H1 (cell line): ENCODE results near the gene TIGD1. TPM values are rescaled to one million over a fixed set of nuclear protein-coding genes. Genes with fewer than 3 reads are reported as not detected.

Source experiments
- CTCF ChIA-PET: fragments of 300-600 bp; sonication (Branson Sonifier 250); formaldehyde crosslinking; loops from one replicate; lab custom pipeline; 2021; ENCODE audit not compliant: partially characterized antibody; lab: Charles Lee
- POLR2A ChIA-PET: fragments of 300-600 bp; sonication (Branson Sonifier 250); formaldehyde crosslinking; loops from one replicate; lab custom pipeline; 2021; ENCODE audit warnings: inconsistent platforms; ENCODE audit not compliant: partially characterized antibody; lab: Charles Lee
- DNase-seq, 2 experiments: peaks; one replicate each; pipeline versions ENCODE4 v3.0.0 to v3.0.0-alpha.2; 2010 to 2022; ENCODE audit warnings: low spot score in 2 of 2, low read depth in 1 of 2, mixed read lengths in 1 of 2
- FAIRE-seq: peaks from 2 replicates; lab custom pipeline; 2011; peaks lifted over from hg19 to GRCh38; lab: Jason Lieb, UNC
- H2AFZ ChIP-seq: 2 replicates; pipeline ENCODE4 v1.8.1; 2012; ENCODE audit warnings: low read length, inconsistent platforms
- H2AK5ac ChIP-seq: 2 replicates; pipeline ENCODE4 v1.6.1; 2013; ENCODE audit warnings: low read depth, low read length
- H2BK120ac ChIP-seq: replicated peaks from 2 replicates; pipeline ENCODE3; 2013; ENCODE audit warnings: low read depth, low read length, inconsistent platforms
- H2BK12ac ChIP-seq: 2 replicates; pipeline ENCODE4 v1.6.1; 2013; ENCODE audit warnings: low read depth, low read length
- H2BK15ac ChIP-seq: 2 replicates; pipeline ENCODE4 v1.6.1; 2013; ENCODE audit warnings: low read length
- H2BK20ac ChIP-seq: 2 replicates; pipeline ENCODE4 v1.6.1; 2013; ENCODE audit warnings: low read length
- H2BK5ac ChIP-seq: 2 replicates; pipeline ENCODE4 v1.6.1; 2013; ENCODE audit warnings: low read depth, low read length
- H3K14ac ChIP-seq: 2 replicates; pipeline ENCODE4 v1.6.1; 2013; ENCODE audit warnings: inconsistent platforms; ENCODE audit not compliant: insufficient read length
- H3K18ac ChIP-seq: 2 replicates; pipeline ENCODE4 v1.6.1; 2013; ENCODE audit warnings: low read length; ENCODE audit errors: extremely low read depth
- H3K23ac ChIP-seq: 2 replicates; pipeline ENCODE4 v1.6.1; 2013; ENCODE audit warnings: inconsistent platforms; ENCODE audit not compliant: insufficient read length
- H3K23me2 ChIP-seq: 2 replicates; pipeline ENCODE4 v1.6.1; 2013; ENCODE audit warnings: low read depth, low read length
- H3K27ac ChIP-seq: 2 replicates; pipeline ENCODE4 v1.6.1; 2011; ENCODE audit warnings: low read depth, low read length, inconsistent platforms
- H3K27me3 ChIP-seq, 4 experiments: replicated peaks in 1 of 4; 1 replicate in 1 of 4; 2 replicates in 3 of 4; pipeline versions ENCODE4 v1.6.1 to v1.8.1; 2011 to 2013; ENCODE audit warnings: low read length in 3 of 4, mild to moderate bottlenecking in 3 of 4, inconsistent platforms in 2 of 4, mixed read lengths in 2 of 4, moderate library complexity in 1 of 4; ENCODE audit not compliant: control insufficient read depth in 3 of 4, insufficient read depth in 3 of 4; ENCODE audit errors: extremely low read depth in 1 of 4
- H3K36me3 ChIP-seq, 4 experiments: 2 replicates each; pipeline versions ENCODE4 v1.6.1 to v1.8.1; 2011 to 2013; ENCODE audit warnings: mild to moderate bottlenecking in 4 of 4, low read length in 3 of 4, moderate library complexity in 2 of 4, control low read depth in 1 of 4, inconsistent platforms in 1 of 4; ENCODE audit not compliant: insufficient read depth in 4 of 4, control insufficient read depth in 2 of 4
- H3K4ac ChIP-seq: replicated peaks from 2 replicates; pipeline ENCODE3; 2013; ENCODE audit warnings: low read length, low read depth, mixed read lengths, inconsistent platforms; ENCODE audit not compliant: insufficient read length
- H3K4me1 ChIP-seq, 4 experiments: replicated peaks in 1 of 4; 1 replicate in 1 of 4; 2 replicates in 3 of 4; pipeline versions ENCODE4 v1.6.1 to v1.8.1; 2011 to 2013; ENCODE audit warnings: low read length in 3 of 4, inconsistent platforms in 2 of 4, mixed read lengths in 1 of 4; ENCODE audit not compliant: insufficient read depth in 4 of 4, control insufficient read depth in 3 of 4
- H3K4me2 ChIP-seq, 2 experiments: 2 replicates each; pipeline versions ENCODE4 v1.6.1 to v1.8.1; 2011 to 2013; ENCODE audit warnings: low read depth in 2 of 2, low read length in 2 of 2, control low read depth in 1 of 2, inconsistent platforms in 1 of 2, mild to moderate bottlenecking in 1 of 2; ENCODE audit not compliant: insufficient read depth in 1 of 2
- H3K4me3 ChIP-seq, 4 experiments: fragments of 200-600, 300-600 bp in 1 of 4; sonication (generic), shearing (Covaris generic), sonication (Bioruptor Twin) in 1 of 4; 2 replicates each; pipeline versions ENCODE4 v1.5.1 to v1.8.1; 2011 to 2016; ENCODE audit warnings: low read length in 4 of 4, low read depth in 3 of 4, control low read depth in 2 of 4, inconsistent platforms in 2 of 4, mild to moderate bottlenecking in 2 of 4, mixed read lengths in 1 of 4, moderate library complexity in 1 of 4; ENCODE audit not compliant: insufficient read depth in 2 of 4; ENCODE audit errors: extremely low read depth in 1 of 4
- H3K56ac ChIP-seq: replicated peaks from 2 replicates; pipeline ENCODE3; 2013; ENCODE audit warnings: low read depth, mild to moderate bottlenecking, mixed read lengths, low read length, inconsistent platforms; ENCODE audit not compliant: insufficient read length
- H3K79me1 ChIP-seq: 2 replicates; pipeline ENCODE4 v1.6.1; 2013; ENCODE audit warnings: low read depth, low read length, control low read depth
- H3K79me2 ChIP-seq, 2 experiments: 2 replicates each; pipeline versions ENCODE4 v1.6.1 to v1.8.1; 2012 to 2013; ENCODE audit warnings: low read length in 2 of 2, mild to moderate bottlenecking in 2 of 2, inconsistent platforms in 1 of 2; ENCODE audit not compliant: insufficient read depth in 2 of 2, control insufficient read depth in 1 of 2
- H3K9ac ChIP-seq, 4 experiments: replicated peaks in 1 of 4; 1 replicate in 1 of 4; 2 replicates in 3 of 4; pipeline versions ENCODE4 v1.6.1 to v1.8.1; 2011 to 2013; ENCODE audit warnings: low read depth in 3 of 4, low read length in 3 of 4, control low read depth in 2 of 4, mild to moderate bottlenecking in 2 of 4, moderate library complexity in 2 of 4, inconsistent platforms in 1 of 4; ENCODE audit errors: extremely low read depth in 1 of 4
- H3K9me3 ChIP-seq, 2 experiments: 2 replicates each; pipeline versions ENCODE4 v1.6.1 to v1.8.1; 2012 to 2013; ENCODE audit warnings: mild to moderate bottlenecking in 2 of 2, moderate library complexity in 2 of 2, control low read depth in 1 of 2, inconsistent platforms in 1 of 2, low read depth in 1 of 2, low read length in 1 of 2, mixed read lengths in 1 of 2; ENCODE audit not compliant: insufficient read depth in 2 of 2
- H4K20me1 ChIP-seq, 2 experiments: replicated peaks in 1 of 2; 2 replicates each; pipeline versions ENCODE3 to v1.8.1; 2011 to 2013; ENCODE audit warnings: inconsistent platforms in 2 of 2, low read length in 2 of 2, mild to moderate bottlenecking in 1 of 2; ENCODE audit not compliant: insufficient read depth in 2 of 2, control insufficient read depth in 1 of 2
- H4K5ac ChIP-seq: 2 replicates; pipeline ENCODE4 v1.6.1; 2013; ENCODE audit warnings: low read length, low read depth, mixed read lengths, inconsistent platforms; ENCODE audit not compliant: insufficient read length
- H4K8ac ChIP-seq: 2 replicates; pipeline ENCODE4 v1.8.0; 2013; ENCODE audit warnings: mild to moderate bottlenecking, moderate library complexity, low read length, inconsistent platforms; ENCODE audit not compliant: insufficient read depth; ENCODE audit errors: extremely low read depth
- H4K91ac ChIP-seq: replicated peaks from 2 replicates; pipeline ENCODE3; 2013; ENCODE audit warnings: low read length, mixed read lengths, inconsistent platforms; ENCODE audit not compliant: insufficient read length
- BCL11A ChIP-seq, 2 experiments: IDR thresholded peaks; one replicate each; pipeline ENCODE4 v1.6.1; 2011; ENCODE audit warnings: low read depth in 2 of 2, low read length in 2 of 2, mild to moderate bottlenecking in 2 of 2
- CTBP2 ChIP-seq: IDR thresholded peaks from 2 replicates; pipeline ENCODE4 v1.7.0; 2011; ENCODE audit warnings: borderline replicate concordance, mild to moderate bottlenecking, moderate library complexity, mixed read lengths, low read length; ENCODE audit not compliant: insufficient read depth, insufficient read length
- FOSL1 ChIP-seq: IDR thresholded peaks from 2 replicates; pipeline ENCODE4 v1.6.1; 2011; ENCODE audit warnings: mild to moderate bottlenecking, low read depth, low read length, moderate library complexity; ENCODE audit not compliant: insufficient read depth
- KDM4A ChIP-seq: IDR thresholded peaks from one replicate; pipeline ENCODE4 v1.7.1; 2012; ENCODE audit warnings: low read depth, mild to moderate bottlenecking, moderate library complexity, low read length, inconsistent platforms; ENCODE audit not compliant: severe bottlenecking
- SP2 ChIP-seq: IDR thresholded peaks from 2 replicates; pipeline ENCODE4 v1.6.1; 2012; ENCODE audit warnings: mild to moderate bottlenecking, low read length, inconsistent platforms
- TCF12 ChIP-seq: IDR thresholded peaks from 2 replicates; pipeline ENCODE4 v1.6.1; 2011; ENCODE audit warnings: low read depth, mild to moderate bottlenecking, low read length
- WGBS, 2 experiments: shearing (Covaris generic) in 1 of 2; methylation state at CpG; one replicate each; pipeline versions ENCODE4 v1.1.6 to v1.1.7; 2013 to 2015; ENCODE audit warnings: low lambda C conversion rate in 2 of 2, mixed read lengths in 2 of 2, inconsistent platforms in 1 of 2, low coverage in 1 of 2, missing lambda C conversion rate in 1 of 2; ENCODE audit not compliant: insufficient replicate concordance in 2 of 2, insufficient coverage in 1 of 2, insufficient read length in 1 of 2; ENCODE audit errors: extremely low coverage in 1 of 2, missing lambda C conversion rate in 1 of 2; 5-methylcytosine and 5-hydroxymethylcytosine counted together
- polyA plus RNA-seq, 7 experiments: library from polyadenylated mRNA; depleted of rRNA in 3 of 7; stranded (reverse) in 5 of 7; unstranded in 2 of 7; fragments of >200 nt in 5 of 7; fragments of 200-250 nt in 2 of 7; gene quantifications; 1 replicate in 5 of 7; 2 replicates in 1 of 7; 4 replicates in 1 of 7; pipeline versions ENCODE4 v1.2.1 to v1.2.3, GENCODE V29; 2011 to 2013; ENCODE audit warnings: missing spikeins in 2 of 7, mixed read lengths in 2 of 7
- total RNA-seq: library from RNA; stranded (reverse); fragmentation: NEBNext Ultra II Directional; extraction: Animal tissue kit (Norgen Biotek cat#: 25700); gene quantifications from 2 replicates; pipeline ENCODE4 v1.2.1, GENCODE V29; 2021

Gene TIGD1
- total and polyA plus RNA-seq, 2 of the 8 experiments (the other 6 are each of a cell fraction or from before 2014, with no cell fraction given), result 4.7 to 8.3 TPM

DNA sequence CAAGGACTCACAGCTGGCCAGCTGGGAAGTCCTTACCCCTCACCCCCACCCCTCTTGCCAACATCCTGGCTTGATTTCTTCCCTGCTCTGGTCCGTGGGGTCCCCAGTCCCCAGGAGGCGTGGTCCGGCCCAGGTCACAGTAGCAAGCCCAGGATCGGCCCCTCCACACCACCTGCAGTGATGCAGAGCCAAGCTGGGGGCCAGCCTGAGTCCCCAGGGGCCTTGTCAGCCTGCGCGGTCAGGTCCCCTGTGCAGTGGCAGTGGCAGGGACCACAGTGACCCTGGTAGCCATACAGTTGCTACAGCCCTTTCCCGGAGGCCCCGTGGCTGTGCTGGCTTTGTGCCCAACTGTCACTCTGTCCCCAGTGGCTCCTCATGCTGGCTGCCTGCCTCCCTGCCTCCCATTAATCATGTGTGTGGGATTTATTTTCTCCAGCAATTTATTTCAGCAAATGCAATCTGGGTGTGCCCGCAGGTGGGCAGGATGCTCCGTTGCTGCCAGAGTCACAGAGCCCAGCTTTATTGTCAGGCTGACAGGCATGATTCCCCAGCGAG lies 38.9 kb downstream of the TIGD1 start:
- H3K4me1 ChIP-seq, result peaks cover 0 to 10% (median 3%) of the 10 kb centered on the region in 4 experiments; a peak in 2 of 7 replicates
- peak overlapping the region; percentile 72; the same call in 1 of the 2 replicates for H2BK15ac ChIP-seq
- no peak overlapping the region for H3K4me3 ChIP-seq
- H3K23ac ChIP-seq, result no peak overlapping the region
- no peak overlapping the region for H2BK12ac ChIP-seq
- no peak overlapping the region for H2BK120ac ChIP-seq
- no peaks in the 10 kb centered on the region for H3K9me3 ChIP-seq
- H2AK5ac ChIP-seq, result no peak overlapping the region
- no peak overlapping the region for H3K4me2 ChIP-seq
- ChIA-PET POLR2A (interaction anchor here (0.8 to 1.4 kb wide), 4 partner anchors 10 to 94 kb away, joined by 3 to 4 read pairs (median 4); no protein-coding TSS in a partner anchor), CTCF (interaction anchor here (0.8 to 10.8 kb wide), 6 partner anchors 11 to 149 kb away, joined by 3 to 176 read pairs (median 5); partner anchors contain the start of genes CHRND and PRSS56)
- no peak for TF ChIP-seq FOSL1
- no peak for TF ChIP-seq TCF12
- no peak for TF ChIP-seq BCL11A (IDR thresholded peaks at IDR 0.05; ENCODE audit: low read depth in 2 of 2, low read length in 2 of 2)
- no peak for TF ChIP-seq KDM4A
- no peak for TF ChIP-seq SP2
- no peak for TF ChIP-seq CTBP2
- peak overlapping the region; percentile 12; the same call in 1 of the 2 replicates for H4K8ac ChIP-seq
- peaks cover 2% of the 10 kb centered on the region; the same call in 1 of the 2 replicates for H3K23me2 ChIP-seq
- H3K79me2 ChIP-seq, result no peaks in the 10 kb centered on the region
- H4K91ac ChIP-seq, result no peak overlapping the region
- no peak for DNase-seq
- no peak overlapping the region for H3K4ac ChIP-seq
- 86% methylated on average over 11 of the region's 11 CpGs; no CpG with 5 or more reads in 1 of the 2 experiments for WGBS, 2 experiments
- no peak overlapping the region for H3K56ac ChIP-seq
- H2BK5ac ChIP-seq, result no peak overlapping the region
- H2AFZ ChIP-seq, result no peak overlapping the region
- no peak for FAIRE-seq
- H3K27me3 ChIP-seq, result peaks cover 0 to 10% (median 4%) of the 10 kb centered on the region in 4 experiments; a peak in 3 of 7 replicates
- no peak overlapping the region for H2BK20ac ChIP-seq
- no peak overlapping the region for H3K18ac ChIP-seq
- H3K14ac ChIP-seq, result no peak overlapping the region
- no peak overlapping the region for H4K5ac ChIP-seq
- no peaks in the 10 kb centered on the region for H3K36me3 ChIP-seq
- H3K27ac ChIP-seq, result no peak overlapping the region
- H4K20me1 ChIP-seq, result no peaks in the 10 kb centered on the region
- no peaks in the 10 kb centered on the region for H3K79me1 ChIP-seq
- no peak overlapping the region for H3K9ac ChIP-seq
